K562 (cell line): ENCODE results near the gene NBPF3.

Experiments
- DPF2 ChIP-seq: fragments of 450-650 bp; IDR thresholded peaks from 2 replicates; pipeline ENCODE4 v1.6.1; 2016
- ETS1 ChIP-seq: conservative IDR thresholded peaks from 2 replicates; pipeline ENCODE4 v1.6.1; 2011; ENCODE audit warnings: low read depth, mild to moderate bottlenecking, low read length; ENCODE audit not compliant: control insufficient read depth
- FIP1L1 ChIP-seq: fragments of 200-400 bp; formaldehyde crosslinking; IDR thresholded peaks from 2 replicates; pipeline ENCODE4 v1.6.1; 2018; ENCODE audit warnings: mild to moderate bottlenecking, low read depth, low read length; ENCODE audit not compliant: poor library complexity, severe bottlenecking
- JUNB ChIP-seq: fragments of 450-650 bp; formaldehyde crosslinking; conservative IDR thresholded peaks from 2 replicates; pipeline ENCODE4 v1.4.0; 2020; ENCODE audit warnings: mild to moderate bottlenecking
- KDM1A ChIP-seq, 2 experiments: fragments of 450-650 bp; IDR thresholded peaks; 2 replicates each; pipeline ENCODE4 v1.6.1; 2016; ENCODE audit warnings: mild to moderate bottlenecking in 2 of 2
- POLR2A ChIP-seq: fragments of 450-650 bp; conservative IDR thresholded peaks from 2 replicates; pipeline ENCODE4 v1.6.1; 2016
- SREBF1 ChIP-seq: fragments of 150-350 bp; IDR thresholded peaks from 2 replicates; pipeline ENCODE4 v1.6.1; 2014; ENCODE audit warnings: antibody characterized with exemption, low read depth, low read length, borderline replicate concordance

GRCh38 chr1:21449906-21450305, 10.0 kb downstream of the NBPF3 start:
- no peak for TF ChIP-seq ETS1
- no peak for TF ChIP-seq KDM1A (IDR thresholded peaks at IDR 0.05)
- TF ChIP-seq DPF2 = no peak
- no peak for TF ChIP-seq FIP1L1
- no peak for TF ChIP-seq POLR2A
- TF ChIP-seq JUNB (CRISPR knock-in tag) = no peak
- no peak for TF ChIP-seq SREBF1
